H1 (cell line): ENCODE data around the gene FBP1. TPM values are rescaled to one million over a fixed set of nuclear protein-coding genes. Genes with fewer than 3 reads are reported as not detected.

ENCODE experiments used
- CTCF ChIA-PET: fragments of 300-600 bp; sonication (Branson Sonifier 250); formaldehyde crosslinking; loops from one replicate; lab custom pipeline; 2021; ENCODE audit not compliant: partially characterized antibody; lab: Charles Lee
- POLR2A ChIA-PET: fragments of 300-600 bp; sonication (Branson Sonifier 250); formaldehyde crosslinking; loops from one replicate; lab custom pipeline; 2021; ENCODE audit warnings: inconsistent platforms; ENCODE audit not compliant: partially characterized antibody; lab: Charles Lee
- DNase-seq, 2 experiments: peaks; one replicate each; pipeline versions ENCODE4 v3.0.0 to v3.0.0-alpha.2; 2010 to 2022; ENCODE audit warnings: low spot score in 2 of 2, low read depth in 1 of 2, mixed read lengths in 1 of 2
- FAIRE-seq: peaks from 2 replicates; lab custom pipeline; 2011; peaks lifted over from hg19 to GRCh38; lab: Jason Lieb, UNC
- H2AFZ ChIP-seq: 2 replicates; pipeline ENCODE4 v1.8.1; 2012; ENCODE audit warnings: low read length, inconsistent platforms
- H2AK5ac ChIP-seq: 2 replicates; pipeline ENCODE4 v1.6.1; 2013; ENCODE audit warnings: low read depth, low read length
- H2BK120ac ChIP-seq: replicated peaks from 2 replicates; pipeline ENCODE3; 2013; ENCODE audit warnings: low read depth, low read length, inconsistent platforms
- H2BK12ac ChIP-seq: 2 replicates; pipeline ENCODE4 v1.6.1; 2013; ENCODE audit warnings: low read depth, low read length
- H2BK15ac ChIP-seq: 2 replicates; pipeline ENCODE4 v1.6.1; 2013; ENCODE audit warnings: low read length
- H2BK20ac ChIP-seq: 2 replicates; pipeline ENCODE4 v1.6.1; 2013; ENCODE audit warnings: low read length
- H2BK5ac ChIP-seq: 2 replicates; pipeline ENCODE4 v1.6.1; 2013; ENCODE audit warnings: low read depth, low read length
- H3K14ac ChIP-seq: 2 replicates; pipeline ENCODE4 v1.6.1; 2013; ENCODE audit warnings: inconsistent platforms; ENCODE audit not compliant: insufficient read length
- H3K18ac ChIP-seq: 2 replicates; pipeline ENCODE4 v1.6.1; 2013; ENCODE audit warnings: low read length; ENCODE audit errors: extremely low read depth
- H3K23ac ChIP-seq: 2 replicates; pipeline ENCODE4 v1.6.1; 2013; ENCODE audit warnings: inconsistent platforms; ENCODE audit not compliant: insufficient read length
- H3K23me2 ChIP-seq: 2 replicates; pipeline ENCODE4 v1.6.1; 2013; ENCODE audit warnings: low read depth, low read length
- H3K27ac ChIP-seq: 2 replicates; pipeline ENCODE4 v1.6.1; 2011; ENCODE audit warnings: low read depth, low read length, inconsistent platforms
- H3K27me3 ChIP-seq, 4 experiments: replicated peaks in 1 of 4; 1 replicate in 1 of 4; 2 replicates in 3 of 4; pipeline versions ENCODE4 v1.6.1 to v1.8.1; 2011 to 2013; ENCODE audit warnings: low read length in 3 of 4, mild to moderate bottlenecking in 3 of 4, inconsistent platforms in 2 of 4, mixed read lengths in 2 of 4, moderate library complexity in 1 of 4; ENCODE audit not compliant: control insufficient read depth in 3 of 4, insufficient read depth in 3 of 4; ENCODE audit errors: extremely low read depth in 1 of 4
- H3K36me3 ChIP-seq, 4 experiments: 2 replicates each; pipeline versions ENCODE4 v1.6.1 to v1.8.1; 2011 to 2013; ENCODE audit warnings: mild to moderate bottlenecking in 4 of 4, low read length in 3 of 4, moderate library complexity in 2 of 4, control low read depth in 1 of 4, inconsistent platforms in 1 of 4; ENCODE audit not compliant: insufficient read depth in 4 of 4, control insufficient read depth in 2 of 4
- H3K4ac ChIP-seq: replicated peaks from 2 replicates; pipeline ENCODE3; 2013; ENCODE audit warnings: low read length, low read depth, mixed read lengths, inconsistent platforms; ENCODE audit not compliant: insufficient read length
- H3K4me1 ChIP-seq, 4 experiments: replicated peaks in 1 of 4; 1 replicate in 1 of 4; 2 replicates in 3 of 4; pipeline versions ENCODE4 v1.6.1 to v1.8.1; 2011 to 2013; ENCODE audit warnings: low read length in 3 of 4, inconsistent platforms in 2 of 4, mixed read lengths in 1 of 4; ENCODE audit not compliant: insufficient read depth in 4 of 4, control insufficient read depth in 3 of 4
- H3K4me2 ChIP-seq, 2 experiments: 2 replicates each; pipeline versions ENCODE4 v1.6.1 to v1.8.1; 2011 to 2013; ENCODE audit warnings: low read depth in 2 of 2, low read length in 2 of 2, control low read depth in 1 of 2, inconsistent platforms in 1 of 2, mild to moderate bottlenecking in 1 of 2; ENCODE audit not compliant: insufficient read depth in 1 of 2
- H3K4me3 ChIP-seq, 4 experiments: fragments of 200-600, 300-600 bp in 1 of 4; sonication (generic), shearing (Covaris generic), sonication (Bioruptor Twin) in 1 of 4; 2 replicates each; pipeline versions ENCODE4 v1.5.1 to v1.8.1; 2011 to 2016; ENCODE audit warnings: low read length in 4 of 4, low read depth in 3 of 4, control low read depth in 2 of 4, inconsistent platforms in 2 of 4, mild to moderate bottlenecking in 2 of 4, mixed read lengths in 1 of 4, moderate library complexity in 1 of 4; ENCODE audit not compliant: insufficient read depth in 2 of 4; ENCODE audit errors: extremely low read depth in 1 of 4
- H3K56ac ChIP-seq: replicated peaks from 2 replicates; pipeline ENCODE3; 2013; ENCODE audit warnings: low read depth, mild to moderate bottlenecking, mixed read lengths, low read length, inconsistent platforms; ENCODE audit not compliant: insufficient read length
- H3K79me1 ChIP-seq: 2 replicates; pipeline ENCODE4 v1.6.1; 2013; ENCODE audit warnings: low read depth, low read length, control low read depth
- H3K79me2 ChIP-seq, 2 experiments: 2 replicates each; pipeline versions ENCODE4 v1.6.1 to v1.8.1; 2012 to 2013; ENCODE audit warnings: low read length in 2 of 2, mild to moderate bottlenecking in 2 of 2, inconsistent platforms in 1 of 2; ENCODE audit not compliant: insufficient read depth in 2 of 2, control insufficient read depth in 1 of 2
- H3K9ac ChIP-seq, 4 experiments: replicated peaks in 1 of 4; 1 replicate in 1 of 4; 2 replicates in 3 of 4; pipeline versions ENCODE4 v1.6.1 to v1.8.1; 2011 to 2013; ENCODE audit warnings: low read depth in 3 of 4, low read length in 3 of 4, control low read depth in 2 of 4, mild to moderate bottlenecking in 2 of 4, moderate library complexity in 2 of 4, inconsistent platforms in 1 of 4; ENCODE audit errors: extremely low read depth in 1 of 4
- H3K9me3 ChIP-seq, 2 experiments: 2 replicates each; pipeline versions ENCODE4 v1.6.1 to v1.8.1; 2012 to 2013; ENCODE audit warnings: mild to moderate bottlenecking in 2 of 2, moderate library complexity in 2 of 2, control low read depth in 1 of 2, inconsistent platforms in 1 of 2, low read depth in 1 of 2, low read length in 1 of 2, mixed read lengths in 1 of 2; ENCODE audit not compliant: insufficient read depth in 2 of 2
- H4K20me1 ChIP-seq, 2 experiments: replicated peaks in 1 of 2; 2 replicates each; pipeline versions ENCODE3 to v1.8.1; 2011 to 2013; ENCODE audit warnings: inconsistent platforms in 2 of 2, low read length in 2 of 2, mild to moderate bottlenecking in 1 of 2; ENCODE audit not compliant: insufficient read depth in 2 of 2, control insufficient read depth in 1 of 2
- H4K5ac ChIP-seq: 2 replicates; pipeline ENCODE4 v1.6.1; 2013; ENCODE audit warnings: low read length, low read depth, mixed read lengths, inconsistent platforms; ENCODE audit not compliant: insufficient read length
- H4K8ac ChIP-seq: 2 replicates; pipeline ENCODE4 v1.8.0; 2013; ENCODE audit warnings: mild to moderate bottlenecking, moderate library complexity, low read length, inconsistent platforms; ENCODE audit not compliant: insufficient read depth; ENCODE audit errors: extremely low read depth
- H4K91ac ChIP-seq: replicated peaks from 2 replicates; pipeline ENCODE3; 2013; ENCODE audit warnings: low read length, mixed read lengths, inconsistent platforms; ENCODE audit not compliant: insufficient read length
- BACH1 ChIP-seq: IDR thresholded peaks from 2 replicates; pipeline ENCODE4 v1.6.1; 2012; ENCODE audit warnings: low read length, improper control_type of control experiment
- CBX8 ChIP-seq: fragments of 300-800, 300-1000 bp; sonication (generic); IDR thresholded peaks from 2 replicates; pipeline ENCODE4 v1.7.1; 2016; ENCODE audit warnings: low read depth, low read length, borderline replicate concordance
- CREB1 ChIP-seq: IDR thresholded peaks from 2 replicates; pipeline ENCODE4 v1.6.1; 2012; ENCODE audit warnings: inconsistent platforms
- GTF2F1 ChIP-seq: IDR thresholded peaks from 2 replicates; pipeline ENCODE4 v1.6.1; 2012; ENCODE audit warnings: low read depth, low read length, improper control_type of control experiment, borderline replicate concordance
- HDAC2 ChIP-seq, 2 experiments: fragments of 300-600 bp in 1 of 2; sonication (generic) in 1 of 2; IDR thresholded peaks; 2 replicates each; pipeline ENCODE4 v1.6.1; 2011 to 2012; ENCODE audit warnings: low read depth in 2 of 2, low read length in 2 of 2, mild to moderate bottlenecking in 2 of 2, moderate library complexity in 2 of 2, borderline replicate concordance in 1 of 2, inconsistent platforms in 1 of 2
- JUN ChIP-seq: IDR thresholded peaks from 2 replicates; pipeline ENCODE4 v1.6.1; 2011; ENCODE audit warnings: low read depth, mild to moderate bottlenecking, improper control_type of control experiment, low read length
- NANOG ChIP-seq: IDR thresholded peaks from 2 replicates; pipeline ENCODE4 v1.6.1; 2011; ENCODE audit warnings: low read length, low read depth, mild to moderate bottlenecking, inconsistent platforms; ENCODE audit not compliant: insufficient read depth, poor library complexity, severe bottlenecking
- RFX5 ChIP-seq: IDR thresholded peaks from 2 replicates; pipeline ENCODE4 v1.6.1; 2011; ENCODE audit warnings: low read depth, low read length, improper control_type of control experiment, borderline replicate concordance
- SAP30 ChIP-seq: fragments of 300-600 bp; sonication (generic); IDR thresholded peaks from 2 replicates; pipeline ENCODE4 v1.7.1; 2012; ENCODE audit warnings: low read length, moderate library complexity, mild to moderate bottlenecking, inconsistent platforms; ENCODE audit not compliant: insufficient read depth, insufficient replicate concordance
- SP4 ChIP-seq: IDR thresholded peaks from 2 replicates; pipeline ENCODE4 v1.6.1; 2012; ENCODE audit warnings: low read length, inconsistent platforms
- WGBS, 2 experiments: shearing (Covaris generic) in 1 of 2; methylation state at CpG; one replicate each; pipeline versions ENCODE4 v1.1.6 to v1.1.7; 2013 to 2015; ENCODE audit warnings: low lambda C conversion rate in 2 of 2, mixed read lengths in 2 of 2, inconsistent platforms in 1 of 2, low coverage in 1 of 2, missing lambda C conversion rate in 1 of 2; ENCODE audit not compliant: insufficient replicate concordance in 2 of 2, insufficient coverage in 1 of 2, insufficient read length in 1 of 2; ENCODE audit errors: extremely low coverage in 1 of 2, missing lambda C conversion rate in 1 of 2; 5-methylcytosine and 5-hydroxymethylcytosine counted together
- polyA plus RNA-seq, 7 experiments: library from polyadenylated mRNA; depleted of rRNA in 3 of 7; stranded (reverse) in 5 of 7; unstranded in 2 of 7; fragments of >200 nt in 5 of 7; fragments of 200-250 nt in 2 of 7; gene quantifications; 1 replicate in 5 of 7; 2 replicates in 1 of 7; 4 replicates in 1 of 7; pipeline versions ENCODE4 v1.2.1 to v1.2.3, GENCODE V29; 2011 to 2013; ENCODE audit warnings: missing spikeins in 2 of 7, mixed read lengths in 2 of 7
- total RNA-seq: library from RNA; stranded (reverse); fragmentation: NEBNext Ultra II Directional; extraction: Animal tissue kit (Norgen Biotek cat#: 25700); gene quantifications from 2 replicates; pipeline ENCODE4 v1.2.1, GENCODE V29; 2021
- TF ChIP-seq, protein P1 (sequence below): IDR thresholded peaks from 2 replicates; pipeline ENCODE4 v1.6.1; 2012; ENCODE audit warnings: inconsistent platforms

FBP1 gene
- total and polyA plus RNA-seq, 2 of the 8 experiments (the other 6 are each of a cell fraction or from before 2014, with no cell fraction given): 1.0 to 4.1 TPM

DNA sequence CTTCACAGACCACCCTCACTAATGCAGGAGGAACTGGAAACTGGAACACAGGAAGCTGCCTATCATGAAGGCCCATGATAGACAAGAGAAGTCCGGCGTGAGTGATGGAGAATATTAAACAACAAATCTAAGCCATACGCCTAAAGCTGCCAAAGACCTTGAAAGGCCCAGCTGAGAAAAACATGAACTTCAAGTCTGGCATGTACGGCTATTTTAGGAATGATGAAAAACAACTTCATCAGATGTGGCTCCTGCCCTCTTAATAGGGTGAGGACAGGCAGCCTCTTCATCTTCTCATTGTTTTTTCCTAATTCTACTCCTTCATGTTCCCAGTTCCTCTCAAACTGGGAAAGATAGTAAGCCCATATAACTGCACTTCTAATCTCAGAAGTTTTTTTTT lies 20.3 kb downstream of the FBP1 start:
- Histone ChIP-seq H4K91ac (no peak overlapping the region), H2BK12ac (no peak overlapping the region), H4K5ac (no peak overlapping the region), H3K27me3 (no peaks in the 10 kb centered on the region), H3K9ac (no peak overlapping the region), H3K79me1 (no peaks in the 10 kb centered on the region), H3K4me2 (no peak overlapping the region), H2BK120ac (no peak overlapping the region), H3K23me2 (no peaks in the 10 kb centered on the region), H3K14ac (no peak overlapping the region), H3K4me3 (no peak overlapping the region), H3K9me3 (no peaks in the 10 kb centered on the region), H2BK5ac (no peak overlapping the region), H4K8ac (no peak overlapping the region), H3K4ac (no peak overlapping the region)
- no peak for FAIRE-seq
- TF ChIP-seq BACH1 (no peak), SP4 (no peak), RFX5 (no peak), SAP30 (no peak), CBX8 (no peak), JUN (no peak), HDAC2 (IDR thresholded peaks at IDR 0.05; ENCODE audit: borderline replicate concordance in 1 of 2, low read depth in 2 of 2, low read length in 2 of 2) (no peak), NANOG (no peak), CREB1 (no peak), GTF2F1 (no peak)
- TF ChIP-seq, protein P1, sequence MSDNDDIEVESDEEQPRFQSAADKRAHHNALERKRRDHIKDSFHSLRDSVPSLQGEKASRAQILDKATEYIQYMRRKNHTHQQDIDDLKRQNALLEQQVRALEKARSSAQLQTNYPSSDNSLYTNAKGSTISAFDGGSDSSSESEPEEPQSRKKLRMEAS: no peak
- TF ChIP-seq, all 59 proteins: peak for 0
- no peaks in the 10 kb centered on the region for H3K36me3 ChIP-seq
- DNase-seq: no peak
- H3K56ac ChIP-seq: no peak overlapping the region
- no peaks in the 10 kb centered on the region for H4K20me1 ChIP-seq
- H2AK5ac ChIP-seq: no peak overlapping the region
- POLR2A ChIA-PET: no interaction called here
- CTCF ChIA-PET: interaction anchor here (0.6 to 5.8 kb wide), 3 partner anchors 13 to 517 kb away, joined by 3 to 37 read pairs (median 4); no protein-coding TSS in a partner anchor
- no peak overlapping the region for H2BK20ac ChIP-seq
- no peak overlapping the region for H2AFZ ChIP-seq
- H3K27ac ChIP-seq: no peak overlapping the region
- no peak overlapping the region for H3K18ac ChIP-seq
- WGBS, 2 experiments: 85% methylated on average over 4 of the region's 4 CpGs; no CpG with 5 or more reads in 1 of the 2 experiments
- no peak overlapping the region for H2BK15ac ChIP-seq
- H3K79me2 ChIP-seq: no peaks in the 10 kb centered on the region
- H3K4me1 ChIP-seq: no peaks in the 10 kb centered on the region
- no peak overlapping the region for H3K23ac ChIP-seq
